Astrocyte (in vitro differentiated cells and primary cell): ENCODE measurements around the gene MYOCD. TPM values are rescaled to one million over a fixed set of nuclear protein-coding genes. Genes with fewer than 3 reads are reported as not detected.

Experiments used
- DNase-seq: peaks from one replicate; pipeline ENCODE4 v3.0.0-alpha.2; 2010; ENCODE audit warnings: low read depth
- FAIRE-seq: peaks from 2 replicates; lab custom pipeline; 2011; peaks lifted over from hg19 to GRCh38; lab: Jason Lieb, UNC
- H2AFZ ChIP-seq: 2 replicates; pipeline ENCODE4 v1.6.0; 2012; ENCODE audit warnings: low read depth, low read length, inconsistent platforms
- H3K27ac ChIP-seq: 2 replicates; pipeline ENCODE4 v1.5.1; 2011; ENCODE audit warnings: low read depth, low read length, inconsistent platforms
- H3K27me3 ChIP-seq: 2 replicates; pipeline ENCODE4 v1.6.0; 2011; ENCODE audit warnings: low read length, inconsistent platforms; ENCODE audit not compliant: insufficient read depth
- H3K36me3 ChIP-seq: 2 replicates; pipeline ENCODE4 v1.5.1; 2011; ENCODE audit warnings: low read length, inconsistent platforms; ENCODE audit not compliant: insufficient read depth
- H3K4me1 ChIP-seq: 2 replicates; pipeline ENCODE4 v1.5.1; 2011; ENCODE audit warnings: low read length, inconsistent platforms; ENCODE audit not compliant: insufficient read depth
- H3K4me2 ChIP-seq: 2 replicates; pipeline ENCODE4 v1.6.0; 2012; ENCODE audit warnings: low read length, inconsistent platforms
- H3K4me3 ChIP-seq: 2 replicates; pipeline ENCODE4 v1.5.1; 2011; ENCODE audit warnings: low read depth, mild to moderate bottlenecking, low read length, inconsistent platforms; ENCODE audit not compliant: insufficient read depth
- H3K79me2 ChIP-seq: 2 replicates; pipeline ENCODE4 v1.6.0; 2012; ENCODE audit warnings: mild to moderate bottlenecking, low read length, inconsistent platforms; ENCODE audit not compliant: insufficient read depth
- H3K9ac ChIP-seq: 2 replicates; pipeline ENCODE4 v1.6.0; 2012; ENCODE audit warnings: mild to moderate bottlenecking, low read length, inconsistent platforms
- H3K9me3 ChIP-seq: 2 replicates; pipeline ENCODE4 v1.5.1; 2012; ENCODE audit warnings: low read depth, mild to moderate bottlenecking, low read length, inconsistent platforms; ENCODE audit not compliant: insufficient read depth
- H4K20me1 ChIP-seq: 2 replicates; pipeline ENCODE4 v1.6.0; 2012; ENCODE audit warnings: low read length, inconsistent platforms; ENCODE audit not compliant: insufficient read depth
- H3K27ac Mint-ChIP-seq: one replicate; pipeline ENCODE4 v1.8.0; 2021; ENCODE audit warnings: mild to moderate bottlenecking, mixed read lengths; ENCODE audit not compliant: unreplicated experiment
- H3K27me3 Mint-ChIP-seq: one replicate; pipeline ENCODE4 v1.8.0; 2021; ENCODE audit warnings: low read depth, mixed read lengths; ENCODE audit not compliant: unreplicated experiment
- H3K36me3 Mint-ChIP-seq: one replicate; pipeline ENCODE4 v1.8.0; 2021; ENCODE audit warnings: low read depth, mixed read lengths; ENCODE audit not compliant: unreplicated experiment
- H3K4me1 Mint-ChIP-seq: one replicate; pipeline ENCODE4 v1.8.0; 2021; ENCODE audit warnings: low read depth, mixed read lengths; ENCODE audit not compliant: unreplicated experiment
- H3K4me3 Mint-ChIP-seq: one replicate; pipeline ENCODE4 v1.8.0; 2021; ENCODE audit warnings: mild to moderate bottlenecking, moderate library complexity, mixed read lengths; ENCODE audit not compliant: unreplicated experiment
- H3K9me3 Mint-ChIP-seq: one replicate; pipeline ENCODE4 v1.8.0; 2021; ENCODE audit warnings: mild to moderate bottlenecking, mixed read lengths; ENCODE audit not compliant: unreplicated experiment
- EZH2 ChIP-seq: IDR thresholded peaks from 2 replicates; pipeline ENCODE4 v1.6.1; 2012; ENCODE audit warnings: mild to moderate bottlenecking, low read length, inconsistent platforms; ENCODE audit not compliant: insufficient read depth
- total RNA-seq: library from RNA; stranded (reverse); gene quantifications from 2 replicates; pipeline ENCODE4 v1.2.1, GENCODE V29; 2021
- TF ChIP-seq, protein P1 (sequence below): IDR thresholded peaks from 2 replicates; pipeline ENCODE4 v1.5.1; 2011; ENCODE audit warnings: low read depth, mild to moderate bottlenecking, inconsistent platforms, low read length, moderate library complexity; ENCODE audit not compliant: insufficient read depth

The MYOCD gene
- total RNA-seq, 1 donor from 2014 or later = 2.8 TPM

DNA sequence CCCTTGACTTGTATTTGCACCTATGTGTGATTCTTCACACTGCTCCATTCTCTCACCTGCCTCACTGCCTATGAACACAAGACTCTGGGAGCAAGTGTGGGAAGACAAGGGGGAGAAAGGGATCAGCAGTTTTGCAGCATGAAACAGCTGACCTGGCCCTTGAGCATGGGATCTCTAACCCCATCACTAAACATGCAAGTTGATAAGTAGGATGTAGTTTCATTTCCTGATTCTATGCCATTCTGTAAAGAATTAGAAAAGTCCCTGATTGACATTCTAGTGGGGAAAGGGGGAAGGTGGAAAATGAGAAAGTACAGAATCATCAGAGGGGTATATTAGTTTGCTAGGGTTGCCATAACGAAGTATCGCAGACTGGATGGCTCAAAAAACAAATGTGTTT is 25.3 kb upstream of the MYOCD start:
- H3K4me3 Mint-ChIP-seq = no peak overlapping the region
- DNase-seq (no peak), FAIRE-seq (no peak)
- H3K27ac Mint-ChIP-seq = no peak overlapping the region
- H3K36me3 Mint-ChIP-seq = no peaks in the 10 kb centered on the region
- no peaks in the 10 kb centered on the region for H4K20me1 ChIP-seq
- no peak overlapping the region for H3K4me3 ChIP-seq
- no peak overlapping the region for H2AFZ ChIP-seq
- H3K9ac ChIP-seq = no peak overlapping the region
- no peaks in the 10 kb centered on the region for H3K79me2 ChIP-seq
- no peak overlapping the region for H3K27ac ChIP-seq
- peaks cover 18% of the 10 kb centered on the region for H3K4me1 Mint-ChIP-seq
- no peaks in the 10 kb centered on the region for H3K27me3 Mint-ChIP-seq
- no peaks in the 10 kb centered on the region for H3K36me3 ChIP-seq
- H3K9me3 Mint-ChIP-seq = peaks cover 2% of the 10 kb centered on the region
- no peaks in the 10 kb centered on the region for H3K9me3 ChIP-seq
- H3K4me2 ChIP-seq = no peak overlapping the region
- no peaks in the 10 kb centered on the region for H3K27me3 ChIP-seq
- TF ChIP-seq EZH2 = no peak
- TF ChIP-seq, protein P1, sequence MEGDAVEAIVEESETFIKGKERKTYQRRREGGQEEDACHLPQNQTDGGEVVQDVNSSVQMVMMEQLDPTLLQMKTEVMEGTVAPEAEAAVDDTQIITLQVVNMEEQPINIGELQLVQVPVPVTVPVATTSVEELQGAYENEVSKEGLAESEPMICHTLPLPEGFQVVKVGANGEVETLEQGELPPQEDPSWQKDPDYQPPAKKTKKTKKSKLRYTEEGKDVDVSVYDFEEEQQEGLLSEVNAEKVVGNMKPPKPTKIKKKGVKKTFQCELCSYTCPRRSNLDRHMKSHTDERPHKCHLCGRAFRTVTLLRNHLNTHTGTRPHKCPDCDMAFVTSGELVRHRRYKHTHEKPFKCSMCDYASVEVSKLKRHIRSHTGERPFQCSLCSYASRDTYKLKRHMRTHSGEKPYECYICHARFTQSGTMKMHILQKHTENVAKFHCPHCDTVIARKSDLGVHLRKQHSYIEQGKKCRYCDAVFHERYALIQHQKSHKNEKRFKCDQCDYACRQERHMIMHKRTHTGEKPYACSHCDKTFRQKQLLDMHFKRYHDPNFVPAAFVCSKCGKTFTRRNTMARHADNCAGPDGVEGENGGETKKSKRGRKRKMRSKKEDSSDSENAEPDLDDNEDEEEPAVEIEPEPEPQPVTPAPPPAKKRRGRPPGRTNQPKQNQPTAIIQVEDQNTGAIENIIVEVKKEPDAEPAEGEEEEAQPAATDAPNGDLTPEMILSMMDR = no peak
- peaks cover 13% of the 10 kb centered on the region for H3K4me1 ChIP-seq

DNA sequence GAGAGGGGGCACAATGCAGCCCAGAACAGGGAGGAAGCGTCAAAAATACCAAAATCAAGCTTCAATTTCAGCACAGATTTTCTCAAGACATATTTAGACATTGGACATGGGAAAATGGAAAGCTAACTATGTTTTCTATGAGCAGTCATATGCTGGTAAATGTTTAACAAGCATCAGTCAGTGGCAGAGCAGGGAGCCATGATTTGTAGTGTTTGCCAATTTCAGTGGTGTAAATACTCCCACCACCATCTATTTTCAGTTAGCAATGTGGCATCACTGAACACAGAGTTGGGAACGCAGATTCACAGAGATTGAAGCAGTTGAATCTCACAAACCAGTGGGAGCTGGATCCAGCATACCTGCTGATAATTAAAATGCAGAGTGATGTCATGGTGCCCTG is 24.6 kb upstream of the MYOCD start:
- Histone ChIP-seq H3K36me3 (no peaks in the 10 kb centered on the region), H3K4me2 (no peak overlapping the region), H3K4me3 (no peak overlapping the region), H4K20me1 (no peaks in the 10 kb centered on the region), H3K9me3 (no peaks in the 10 kb centered on the region), H3K4me1 (peaks cover 13% of the 10 kb centered on the region), H2AFZ (no peak overlapping the region), H3K27ac (no peak overlapping the region), H3K27me3 (no peaks in the 10 kb centered on the region), H3K79me2 (no peaks in the 10 kb centered on the region), H3K9ac (no peak overlapping the region)
- Mint-ChIP-seq H3K4me1 (peaks cover 18% of the 10 kb centered on the region), H3K27ac (no peak overlapping the region), H3K27me3 (no peaks in the 10 kb centered on the region), H3K4me3 (no peak overlapping the region), H3K36me3 (no peaks in the 10 kb centered on the region), H3K9me3 (peaks cover 2% of the 10 kb centered on the region)
- no peak for DNase-seq
- no peak for TF ChIP-seq EZH2
- TF ChIP-seq, protein P1 = no peak
- no peak for FAIRE-seq

DNA sequence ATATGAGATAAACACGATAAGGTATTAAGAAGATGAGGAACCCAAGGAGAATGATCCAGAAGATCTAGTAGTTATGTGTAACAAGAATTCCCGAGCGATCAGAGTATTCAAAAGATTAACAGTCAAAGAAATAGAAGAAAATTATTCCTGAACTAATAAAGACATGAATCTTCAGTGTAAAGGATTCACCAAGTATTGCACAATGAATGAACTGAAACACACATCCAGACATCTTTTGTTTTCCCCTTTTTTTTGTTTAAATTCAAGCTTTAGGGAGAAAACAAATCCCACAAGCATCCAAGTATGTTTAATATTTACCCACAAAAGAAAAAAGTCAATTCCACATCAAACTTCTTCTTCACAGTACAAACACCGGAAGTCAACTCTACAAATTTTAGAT is 23.7 kb upstream of the MYOCD start:
- H3K4me1 ChIP-seq = peaks cover 5% of the 10 kb centered on the region
- H3K27me3 Mint-ChIP-seq = no peaks in the 10 kb centered on the region
- no peaks in the 10 kb centered on the region for H3K27me3 ChIP-seq
- H2AFZ ChIP-seq = no peak overlapping the region
- no peaks in the 10 kb centered on the region for H3K79me2 ChIP-seq
- no peak overlapping the region for H3K4me3 Mint-ChIP-seq
- H3K4me1 Mint-ChIP-seq = peaks cover 12% of the 10 kb centered on the region
- no peak overlapping the region for H3K4me2 ChIP-seq
- FAIRE-seq = no peak
- no peaks in the 10 kb centered on the region for H4K20me1 ChIP-seq
- H3K4me3 ChIP-seq = no peak overlapping the region
- H3K36me3 ChIP-seq = no peaks in the 10 kb centered on the region
- no peaks in the 10 kb centered on the region for H3K9me3 ChIP-seq
- no peak overlapping the region for H3K27ac Mint-ChIP-seq
- DNase-seq = no peak
- no peak overlapping the region for H3K9ac ChIP-seq
- peaks cover 6% of the 10 kb centered on the region for H3K9me3 Mint-ChIP-seq
- TF ChIP-seq, protein P1 = no peak
- no peak for TF ChIP-seq EZH2
- no peak overlapping the region for H3K27ac ChIP-seq
- H3K36me3 Mint-ChIP-seq = peaks cover 2% of the 10 kb centered on the region
